NCI-H2227 (cell line): ENCODE measurements around the gene MAP2.

Experiments
- DNase-seq: peaks from one replicate; lab custom pipeline; 2025; ENCODE audit not compliant: unreplicated experiment; lab: John Stamatoyannopoulos, UW

MAP2 gene

GRCh38 chr2:209424781-209425470, 1.1 kb downstream of the MAP2 start:
- DNase-seq: peak; percentile 20

GRCh38 chr2:209425471-209426071, 1.7 kb downstream of the MAP2 start:
- peak; percentile 62 for DNase-seq

- peak; percentile 72 for DNase-seq
Measured at GRCh38 chr2:209426432-209426831, 2.6 kb downstream of the MAP2 start.

- DNase-seq: no peak
Measured at GRCh38 chr2:209431701-209432100, 7.9 kb downstream of the MAP2 start.

- DNase-seq: no peak
Measured at GRCh38 chr2:209441541-209441940, 17.7 kb downstream of the MAP2 start.

- DNase-seq: no peak
Measured at GRCh38 chr2:209442939-209443338, 19.1 kb downstream of the MAP2 start.

- no peak for DNase-seq
Measured at GRCh38 chr2:209445485-209445884, 21.6 kb downstream of the MAP2 start.

- no peak for DNase-seq
Measured at GRCh38 chr2:209451209-209451834, 27.5 kb downstream of the MAP2 start.

- DNase-seq: no peak
Measured at GRCh38 chr2:209456489-209456888, 32.6 kb downstream of the MAP2 start.

- DNase-seq: no peak
Measured at GRCh38 chr2:209458008-209458979, 34.4 kb downstream of the MAP2 start.

- DNase-seq: no peak
Measured at GRCh38 chr2:209459359-209459758, 35.5 kb downstream of the MAP2 start.

- DNase-seq: no peak
Measured at GRCh38 chr2:209460151-209460761, 36.4 kb downstream of the MAP2 start.

- no peak for DNase-seq
Measured at GRCh38 chr2:209463226-209463625, 39.4 kb downstream of the MAP2 start.

- no peak for DNase-seq
Measured at GRCh38 chr2:209463835-209464234, 40.0 kb downstream of the MAP2 start.

GRCh38 chr2:209468846-209469245, 45.0 kb downstream of the MAP2 start:
- DNase-seq: no peak

- DNase-seq: no peak
Measured at GRCh38 chr2:209469481-209469880, 45.6 kb downstream of the MAP2 start.

- no peak for DNase-seq
Measured at GRCh38 chr2:209470466-209470865, 46.6 kb downstream of the MAP2 start.

- no peak for DNase-seq
Measured at GRCh38 chr2:209471037-209471436, 47.2 kb downstream of the MAP2 start.

GRCh38 chr2:209472112-209472832, 48.4 kb downstream of the MAP2 start:
- peak; percentile 65 for DNase-seq

GRCh38 chr2:209472871-209473270, 49.0 kb downstream of the MAP2 start:
- no peak for DNase-seq
